GM12878 (cell line): Measurements from ENCODE around the gene ARAP3. TPM values are rescaled to one million over a fixed set of nuclear protein-coding genes. Genes with fewer than 3 reads are reported as not detected.

Source experiments
- ATF7 ChIP-seq: fragments of 450-650 bp; IDR thresholded peaks from 2 replicates; pipeline ENCODE4 v1.6.1; 2016; ENCODE audit warnings: low read depth, mild to moderate bottlenecking
- CEBPZ ChIP-seq: fragments of 150-350 bp; IDR thresholded peaks from 2 replicates; pipeline ENCODE4 v1.6.1; 2016; ENCODE audit warnings: low read depth, low read length
- EP300 ChIP-seq, 2 experiments: fragments of 150-350 bp in 1 of 2; IDR thresholded peaks; 2 replicates each; pipeline ENCODE4 v1.6.1; 2011 to 2012; ENCODE audit warnings: low read depth in 2 of 2, low read length in 2 of 2, borderline replicate concordance in 1 of 2, improper control_type of control experiment in 1 of 2, inconsistent platforms in 1 of 2; ENCODE audit not compliant: control insufficient read depth in 1 of 2
- EZH2 ChIP-seq: IDR thresholded peaks from 2 replicates; pipeline ENCODE4 v1.6.1; 2012; ENCODE audit warnings: low read depth, mild to moderate bottlenecking, control low read depth, inconsistent platforms, low read length, borderline replicate concordance; ENCODE audit not compliant: control insufficient read depth
- HDGF ChIP-seq: fragments of 450-650 bp; IDR thresholded peaks from 2 replicates; pipeline ENCODE4 v1.6.1; 2016; ENCODE audit warnings: antibody characterized with exemption
- IKZF1 ChIP-seq: fragments of 450-650 bp; conservative IDR thresholded peaks from 2 replicates; pipeline ENCODE4 v1.6.1; 2017; ENCODE audit warnings: antibody characterized with exemption, mild to moderate bottlenecking
- IRF3 ChIP-seq: fragments of 450-650 bp; IDR thresholded peaks from 2 replicates; pipeline ENCODE4 v1.6.1; 2014; ENCODE audit warnings: mild to moderate bottlenecking
- JUNB ChIP-seq: IDR thresholded peaks from 2 replicates; pipeline ENCODE4 v1.6.1; 2016; ENCODE audit warnings: antibody characterized with exemption, mild to moderate bottlenecking
- LARP7 ChIP-seq: fragments of 450-650 bp; IDR thresholded peaks from 2 replicates; pipeline ENCODE4 v1.6.1; 2017; ENCODE audit warnings: mild to moderate bottlenecking
- NFXL1 ChIP-seq: fragments of 450-650 bp; IDR thresholded peaks from 2 replicates; pipeline ENCODE4 v1.6.1; 2017; ENCODE audit warnings: antibody characterized with exemption, mild to moderate bottlenecking, borderline replicate concordance
- NR2C2 ChIP-seq: IDR thresholded peaks from 2 replicates; pipeline ENCODE4 v1.6.1; 2011; ENCODE audit warnings: borderline replicate concordance, low read depth; ENCODE audit not compliant: control insufficient read depth, insufficient read length
- PAX5 ChIP-seq: IDR thresholded peaks from 2 replicates; pipeline ENCODE4 v1.6.1; 2011; ENCODE audit warnings: low read depth, low read length, borderline replicate concordance
- RELA ChIP-seq: fragments of 450-650 bp; IDR thresholded peaks from 2 replicates; pipeline ENCODE4 v1.8.0; 2014; ENCODE audit warnings: borderline replicate concordance; ENCODE audit not compliant: partially characterized antibody
- SMAD5 ChIP-seq: IDR thresholded peaks from 2 replicates; pipeline ENCODE4 v1.6.1; 2016; ENCODE audit warnings: antibody characterized with exemption, low read depth
- STAT1 ChIP-seq: fragments of 450-650 bp; conservative IDR thresholded peaks from 2 replicates; pipeline ENCODE4 v1.6.1; 2014; ENCODE audit warnings: antibody characterized with exemption, mild to moderate bottlenecking
- TAF1 ChIP-seq: IDR thresholded peaks from 2 replicates; pipeline ENCODE4 v1.6.1; 2011; ENCODE audit warnings: mild to moderate bottlenecking, low read depth, low read length, borderline replicate concordance
- TCF12 ChIP-seq: IDR thresholded peaks from 2 replicates; pipeline ENCODE4 v1.6.1; 2011; ENCODE audit warnings: low read depth, mild to moderate bottlenecking, low read length
- ZBED1 ChIP-seq: IDR thresholded peaks from 2 replicates; pipeline ENCODE4 v1.6.1; 2016; ENCODE audit warnings: borderline replicate concordance
- ZBTB11 ChIP-seq: fragments of 450-650 bp; formaldehyde crosslinking; IDR thresholded peaks from 2 replicates; pipeline ENCODE4 v1.5.0; 2022; ENCODE audit warnings: mild to moderate bottlenecking, missing genetic modification characterization
- ZNF622 ChIP-seq: fragments of 450-650 bp; IDR thresholded peaks from 2 replicates; pipeline ENCODE4 v1.6.1; 2017; ENCODE audit warnings: mild to moderate bottlenecking, inconsistent platforms
- polyA plus RNA-seq, 11 experiments: library from polyadenylated mRNA; depleted of rRNA in 4 of 11; unstranded in 6 of 11; stranded (reverse) in 5 of 11; fragments of >200 nt; fragmentation: Nextera tagmentation in 4 of 11; fragmentation: Illumina TruSeq in 1 of 11; extraction: Ambion mirVana in 4 of 11; extraction: Trizol in 1 of 11; gene quantifications; 1 replicate in 1 of 11; 2 replicates in 10 of 11; pipeline versions ENCODE4 v1.2.1 to v1.2.3, GENCODE V29; 2011 to 2016; ENCODE audit warnings: inconsistent platforms in 2 of 11, missing spikeins in 2 of 11, low read depth in 1 of 11
- total RNA-seq, 4 experiments: library from RNA; depleted of rRNA in 3 of 4; stranded (reverse); fragments of >200 nt in 3 of 4; fragmentation: Illumina TruSeq in 1 of 4; extraction: Trizol in 1 of 4; gene quantifications; 2 replicates each; pipeline versions ENCODE4 v1.2.1 to v1.2.3, GENCODE V29; 2013 to 2021

The ARAP3 gene
- total and polyA plus RNA-seq, 10 of the 15 experiments (the other 5 are each of a cell fraction or from before 2014, with no cell fraction given) = 0.01 to 0.08 TPM; not detected in 8

GRCh38 chr5:141691867-141692532, 10.0 kb upstream of the ARAP3 start (continued):
- TF ChIP-seq CEBPZ (no peak), TCF12 (peak; percentile 38; the same call in 1 of the 2 replicates), EP300 (IDR thresholded peaks at IDR 0.05; ENCODE audit: borderline replicate concordance in 1 of 2, control insufficient read depth in 1 of 2, low read depth in 2 of 2, low read length in 2 of 2) (no peak), NFXL1 (no peak), PAX5 (no peak), ZBTB11 (no peak), ZNF622 (no peak), HDGF (no peak), STAT1 (0 out of 2 replicates have a peak, but pooled peaks have one; percentile 75), IKZF1 (peak; percentile 37; the same call in 1 of the 2 replicates), NR2C2 (no peak), SMAD5 (no peak), TAF1 (no peak), ATF7 (no peak), LARP7 (0 out of 2 replicates have a peak, but pooled peaks have one; percentile 54), RELA (peak; percentile 18), IRF3 (0 out of 2 replicates have a peak, but pooled peaks have one; percentile 16), EZH2 (no peak), ZBED1 (no peak), JUNB (no peak)
